NK-92 (cell line): Measurements from ENCODE around the gene TSPEAR.

Source experiments
- DNase-seq: peaks from one replicate; lab custom pipeline; 2025; ENCODE audit not compliant: unreplicated experiment; lab: John Stamatoyannopoulos, UW

Gene TSPEAR

DNA sequence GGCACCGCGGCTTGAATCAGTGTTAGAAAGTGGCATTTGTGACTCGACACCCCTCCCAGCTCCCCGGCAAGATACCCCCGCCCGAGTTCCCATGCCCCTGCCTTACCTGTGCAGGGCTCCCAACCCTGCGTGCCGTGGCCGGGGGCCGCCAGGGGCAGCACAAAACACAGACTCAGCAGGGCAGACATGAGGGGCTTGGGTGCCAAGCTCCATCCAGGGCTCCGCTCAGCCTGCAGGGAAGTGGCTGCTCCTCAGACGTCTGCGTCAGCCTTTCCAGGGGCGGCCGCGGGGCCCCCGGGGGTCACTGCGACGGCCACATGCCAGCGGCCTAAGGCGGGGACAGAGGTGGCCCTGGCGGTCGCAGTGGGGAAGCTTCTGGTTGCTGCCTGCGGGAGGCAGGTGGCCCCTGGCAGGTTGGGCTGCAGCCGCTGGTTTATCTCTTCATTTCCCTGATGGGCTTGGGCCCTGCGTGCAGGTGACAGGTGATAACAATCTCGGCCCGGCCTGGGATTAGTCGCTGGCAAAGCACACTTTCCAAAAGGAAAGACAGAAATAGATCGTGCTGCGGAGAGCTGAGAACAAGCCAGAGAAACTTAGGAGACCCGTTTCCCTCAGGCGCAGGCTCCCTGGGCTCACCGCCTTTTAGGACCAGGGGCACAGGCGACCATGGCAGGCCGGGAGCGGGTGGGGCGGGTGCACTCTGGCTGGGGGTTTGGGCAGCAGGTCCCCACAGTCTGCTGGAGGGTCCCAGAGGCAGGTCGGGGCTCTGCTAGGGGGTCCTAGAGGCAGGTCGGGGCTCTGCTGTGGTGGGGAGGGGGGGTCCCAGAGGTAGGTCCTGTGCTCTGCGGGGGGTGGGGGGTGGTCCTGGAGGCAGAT lies at the start of gene TSPEAR:
Gene TSPEAR, minus strand, starts transcription at position 246 of the 876 bp plus-strand sequence. Its CDS starts 58 bp downstream, at position 188.
- no peak for DNase-seq

DNA sequence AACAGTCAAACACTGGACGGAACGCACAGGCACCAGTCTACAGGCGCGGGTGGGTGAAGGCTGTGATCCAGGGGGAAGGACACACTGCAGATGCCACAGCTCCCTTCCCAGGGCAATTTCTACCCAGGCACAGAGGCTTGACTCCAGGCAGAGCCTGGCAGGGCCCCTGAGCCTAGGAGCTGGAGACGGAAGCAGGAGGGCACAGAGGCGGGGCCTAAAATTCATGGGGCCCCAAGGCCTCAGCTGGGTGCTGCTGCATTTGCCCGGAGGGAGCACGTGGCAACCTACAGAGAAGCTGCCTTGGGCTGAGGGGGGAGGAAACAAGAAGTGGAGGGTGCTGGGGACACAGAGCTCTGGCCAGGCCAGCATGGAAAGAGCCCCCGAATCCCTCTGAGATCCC lies 49.0 kb upstream of the TSPEAR start:
- no peak for DNase-seq

- no peak for DNase-seq
These were observed 48.4 kb upstream of the TSPEAR start for GRCh38 chr21:44759628-44760285.

- DNase-seq: no peak
These were observed 47.6 kb upstream of the TSPEAR start for GRCh38 chr21:44758781-44759627.

DNA sequence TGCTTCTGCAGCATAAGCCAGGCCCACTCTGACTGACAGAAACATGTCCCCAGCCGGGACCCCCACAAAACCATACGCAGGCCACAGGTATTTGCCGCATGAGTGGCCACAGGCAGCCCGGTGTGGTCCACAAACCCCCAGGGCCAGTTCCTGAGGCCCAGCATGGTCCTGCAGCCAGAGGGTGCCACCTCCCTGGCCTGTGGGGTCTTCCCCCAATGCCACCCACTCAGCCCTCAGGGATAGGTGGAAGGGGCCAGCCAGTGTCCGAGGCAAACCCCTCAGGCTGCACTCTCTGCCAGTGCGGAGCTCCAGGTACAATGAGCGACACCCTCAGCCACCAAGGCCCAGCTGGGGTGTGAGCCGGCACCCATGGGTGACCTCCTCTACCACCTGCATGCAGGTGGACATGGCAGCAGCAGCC lies 46.8 kb upstream of the TSPEAR start:
- no peak for DNase-seq

DNA sequence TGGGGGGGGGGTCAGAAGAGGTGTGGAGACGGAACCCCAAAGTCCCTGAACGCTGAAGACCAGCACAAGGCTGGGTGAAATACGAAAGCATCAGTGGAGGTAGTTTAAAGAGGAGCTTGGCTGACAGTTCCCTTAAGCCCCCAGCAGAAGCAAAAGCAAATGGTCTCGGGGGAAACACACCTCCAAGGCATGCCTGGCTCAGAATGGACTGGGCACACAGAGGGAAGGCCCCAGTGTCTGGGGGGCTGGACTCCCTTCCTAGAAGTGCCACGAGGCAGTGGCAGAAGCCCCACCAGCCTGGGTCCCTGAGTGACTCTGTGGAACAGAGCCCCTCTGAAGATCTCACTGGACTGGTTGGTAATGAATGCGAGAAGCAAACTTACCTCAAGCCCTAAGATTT lies 46.4 kb upstream of the TSPEAR start:
- no peak for DNase-seq

DNA sequence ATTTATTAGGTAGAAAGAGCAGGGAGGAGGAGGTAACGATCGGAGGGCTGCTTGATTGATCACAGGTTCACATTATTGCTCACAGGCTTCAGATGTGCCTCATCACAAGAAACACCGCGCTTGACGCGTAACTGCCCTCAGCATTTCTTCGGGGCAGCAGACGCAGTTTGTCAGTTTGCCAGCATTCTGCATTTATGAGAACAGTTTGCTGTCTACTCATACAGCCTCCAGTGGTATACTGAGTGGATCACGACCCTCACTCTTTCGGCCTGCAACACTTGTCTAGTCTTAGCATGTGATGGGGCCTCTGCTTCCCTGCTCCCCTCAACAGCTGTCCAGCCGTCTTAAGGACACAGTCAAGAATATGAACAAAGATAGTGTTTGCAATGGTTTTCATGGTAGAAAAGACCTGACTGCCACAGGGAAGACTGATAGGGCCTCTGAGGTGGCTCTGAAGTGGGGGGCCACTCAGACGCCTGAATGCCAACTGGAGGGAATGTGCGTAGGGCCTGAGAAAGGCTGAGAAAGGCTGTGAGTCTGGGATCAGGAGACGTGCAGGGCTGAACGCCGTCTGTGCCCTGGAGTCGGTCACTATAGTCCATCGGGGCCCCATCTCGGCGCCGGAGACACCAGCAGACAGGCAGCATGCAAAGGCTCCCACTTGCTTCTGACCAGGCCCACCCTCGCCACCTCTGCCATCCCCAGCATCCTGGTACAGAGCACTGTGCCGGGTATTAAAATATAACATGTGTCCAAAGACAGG lies 45.2 kb upstream of the TSPEAR start:
- DNase-seq: no peak

- no peak for DNase-seq
These were observed 43.9 kb upstream of the TSPEAR start for GRCh38 chr21:44755227-44755626.

- no peak for DNase-seq
These were observed 42.0 kb upstream of the TSPEAR start for GRCh38 chr21:44753357-44753756.

DNA sequence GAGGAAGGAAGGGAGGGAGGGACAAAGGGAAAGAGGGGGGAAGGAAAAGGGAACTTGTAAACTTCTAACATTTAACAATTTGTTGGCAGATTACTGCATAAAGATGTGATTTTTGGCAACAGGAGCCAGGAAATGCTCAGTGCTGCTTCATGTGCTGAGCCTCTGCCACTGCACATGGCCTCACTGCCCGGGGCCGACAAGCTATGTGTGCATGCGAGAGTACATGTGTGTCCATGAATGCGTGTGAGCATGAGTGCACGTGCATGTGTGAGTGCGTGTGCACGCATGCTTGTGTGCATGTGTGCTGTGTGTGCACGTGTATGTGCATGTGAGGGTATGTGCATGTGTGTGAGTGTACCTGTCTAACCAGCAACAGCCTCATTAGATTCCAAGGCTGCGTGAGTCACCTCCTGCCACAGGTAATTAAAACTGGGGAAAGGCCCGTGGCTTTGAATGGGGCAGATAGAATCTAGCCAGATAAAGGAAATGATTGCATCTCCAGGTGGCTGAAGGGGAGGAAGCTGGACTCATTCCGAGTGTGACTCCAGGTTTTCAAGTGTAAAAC lies 41.4 kb upstream of the TSPEAR start:
- DNase-seq: no peak

GRCh38 chr21:44751799-44752636 lies 40.6 kb upstream of the TSPEAR start:
- DNase-seq: no peak

DNA sequence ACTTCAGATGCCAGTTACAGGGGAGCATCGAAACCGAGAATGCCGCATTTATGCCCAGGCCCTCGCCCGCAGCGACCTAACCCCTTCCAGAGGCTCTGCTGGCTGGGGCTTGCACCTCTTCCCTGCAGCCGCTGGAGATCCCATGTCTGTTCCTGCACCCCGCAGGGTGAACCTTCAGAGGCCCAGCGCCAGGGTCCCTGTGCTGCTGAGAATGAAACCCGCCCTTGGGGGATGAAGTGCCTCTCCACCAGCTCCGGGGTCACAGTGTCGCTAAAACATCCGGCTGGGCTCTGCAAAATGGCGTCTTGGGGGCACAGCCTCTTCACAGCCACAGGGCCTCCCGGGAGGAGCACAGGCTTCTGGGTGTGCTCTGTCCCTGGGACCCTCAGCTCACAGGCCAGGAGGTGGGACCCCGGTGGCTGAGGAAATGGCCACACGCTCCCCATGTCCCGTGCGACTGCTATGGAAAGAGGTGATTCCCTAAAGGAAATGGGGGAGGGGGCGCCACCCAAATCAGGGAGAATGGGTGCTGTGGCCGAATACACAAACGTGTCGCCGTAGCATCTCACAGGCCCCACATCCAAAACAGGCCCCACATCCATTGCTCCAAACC lies 39.9 kb upstream of the TSPEAR start:
- no peak for DNase-seq

GRCh38 chr21:44750675-44751025 lies 39.3 kb upstream of the TSPEAR start:
- no peak for DNase-seq

GRCh38 chr21:44749759-44750674 lies 38.6 kb upstream of the TSPEAR start:
- DNase-seq: no peak

- DNase-seq: no peak
These were observed 37.9 kb upstream of the TSPEAR start for GRCh38 chr21:44749116-44749758.

DNA sequence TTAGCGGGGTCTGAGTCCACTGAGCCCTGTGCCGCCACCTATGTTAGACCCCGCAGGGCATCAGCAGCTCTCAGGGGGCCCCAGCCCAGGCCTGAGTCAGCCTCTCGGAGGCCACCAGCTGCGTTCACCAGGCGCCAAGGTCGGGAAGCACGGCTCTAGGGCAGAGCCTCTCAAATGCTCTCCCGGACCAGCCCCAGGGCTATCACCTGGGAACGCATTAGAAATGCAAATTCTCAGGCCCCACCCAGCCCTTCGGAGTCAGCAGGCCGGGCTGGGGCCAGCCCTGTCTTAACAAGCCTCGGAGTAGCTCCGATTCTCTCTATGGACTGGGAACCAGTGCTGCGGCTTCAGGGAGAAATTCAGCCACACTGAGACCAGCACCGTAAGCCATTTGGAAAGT lies 37.2 kb upstream of the TSPEAR start:
- DNase-seq: no peak

DNA sequence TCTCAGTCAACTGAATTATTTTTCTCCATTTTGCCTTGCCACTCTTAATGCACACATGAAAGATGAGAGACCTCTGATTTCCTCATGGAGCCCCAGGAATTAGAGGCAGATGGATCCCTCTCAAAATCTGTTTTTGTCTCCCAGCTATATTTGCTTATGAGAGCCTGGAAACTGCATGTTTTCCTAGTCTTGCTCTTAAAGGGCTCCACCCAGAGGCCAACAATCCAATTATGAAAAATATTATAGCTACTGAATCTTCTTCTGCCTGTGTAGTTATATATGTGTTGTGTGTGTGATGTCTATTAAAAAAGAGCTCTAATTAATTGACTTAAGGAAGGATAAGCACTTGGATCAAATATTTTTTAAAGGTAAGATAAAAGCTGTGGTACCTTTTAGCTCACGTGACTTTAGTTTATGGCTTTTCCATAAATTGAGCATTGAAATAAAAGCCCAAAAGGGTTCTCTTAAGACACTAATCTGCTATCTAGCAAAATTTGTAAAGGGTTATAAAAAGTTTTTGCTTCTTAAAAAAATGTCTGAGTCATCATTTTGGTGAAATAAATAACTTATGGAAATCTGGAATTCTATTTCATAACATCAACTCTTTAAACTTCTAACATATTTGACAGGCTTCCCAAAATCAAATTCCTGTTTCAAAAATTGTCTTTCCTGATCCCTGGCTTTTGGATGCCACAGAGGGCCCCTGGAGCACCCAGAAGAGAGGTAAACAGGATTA lies 31.2 kb upstream of the TSPEAR start:
- no peak for DNase-seq
